Measurements from ENCODE around the gene TPST1.
A peak's percentile ranks its signal among the peaks of the same experiment; 100 is the strongest.

Gene TPST1

GRCh38 chr7:66187905-66188304, 17.2 kb upstream of the TPST1 start:
- no peak overlapping the region for H3K14ac ChIP-seq (ENCODE audit: low read length in 2 of 2)

GRCh38 chr7:66188645-66189044, 16.5 kb upstream of the TPST1 start:
- Histone ChIP-seq H3K79me1 (replicated peaks; ENCODE audit: low read length, poor library complexity, severe bottlenecking) (no peaks in the 10 kb centered on the region), H2AK5ac (ENCODE audit: low read length, severe bottlenecking) (no peak overlapping the region), H3K36me3 (ENCODE audit: control insufficient read depth in 1 of 2, insufficient read depth in 2 of 2, low read depth in 1 of 2, low read length in 2 of 2) (no peaks in the 10 kb centered on the region), H2AFZ (ENCODE audit: low read depth, low read length) (no peak overlapping the region), H2BK120ac (ENCODE audit: low read depth, low read length) (no peak overlapping the region), H3K4ac (ENCODE audit: low read depth in 1 of 2, low read length in 2 of 2) (no peak overlapping the region), H3K23ac (ENCODE audit: low read length in 2 of 2) (no peak overlapping the region), H2BK15ac (ENCODE audit: low read depth, poor library complexity, severe bottlenecking) (no peak overlapping the region), H3K9me3 (ENCODE audit: control insufficient read depth, low read length) (no peaks in the 10 kb centered on the region), H3K18ac (ENCODE audit: low read depth in 1 of 2, low read length in 2 of 2) (no peak overlapping the region), H4K8ac (ENCODE audit: low read length) (no peak overlapping the region), H2BK12ac (ENCODE audit: low read length in 2 of 2) (no peak overlapping the region), H3K27me3 (ENCODE audit: control insufficient read depth in 1 of 2, insufficient read depth in 1 of 2, low read length in 2 of 2) (no peaks in the 10 kb centered on the region), H3K27ac (ENCODE audit: low read length, poor library complexity, severe bottlenecking) (no peak overlapping the region), H2BK5ac (ENCODE audit: low read depth, low read length, poor library complexity, severe bottlenecking) (no peak overlapping the region), H3K4me3 (ENCODE audit: insufficient read depth in 1 of 2, low read depth in 1 of 2, low read length in 2 of 2) (no peak overlapping the region), H3K14ac (ENCODE audit: low read length in 2 of 2) (no peak overlapping the region), H3K4me2 (ENCODE audit: low read length, poor library complexity, severe bottlenecking) (no peak overlapping the region), H4K91ac (ENCODE audit: low read length) (no peak overlapping the region), H3K9ac (ENCODE audit: low read length) (no peak overlapping the region), H3K4me1 (ENCODE audit: control insufficient read depth, insufficient read depth, low read depth, low read length) (no peaks in the 10 kb centered on the region)
- WGBS, result 95% methylated on average over 2 of the region's 2 CpGs
- DNase-seq, result no peak

More at GRCh38 chr7:66187905-66188304, 17.2 kb upstream of the TPST1 start:
- H3K79me1 ChIP-seq (replicated peaks; ENCODE audit: low read length, poor library complexity, severe bottlenecking), result no peaks in the 10 kb centered on the region
- WGBS, result 60% methylated on average over 1 of the region's 1 CpG
- H4K91ac ChIP-seq (ENCODE audit: low read length), result no peak overlapping the region
- no peak overlapping the region for H2BK15ac ChIP-seq (ENCODE audit: low read depth, poor library complexity, severe bottlenecking)
- peak overlapping the region in 1 of 2 experiments; percentile 19 for H3K18ac ChIP-seq (ENCODE audit: low read depth in 1 of 2, low read length in 2 of 2)
- no peak overlapping the region for H2AK5ac ChIP-seq (ENCODE audit: low read length, severe bottlenecking)
- no peak overlapping the region for H3K4ac ChIP-seq (ENCODE audit: low read depth in 1 of 2, low read length in 2 of 2)
- peak; percentile 80 for DNase-seq
- H3K27ac ChIP-seq (ENCODE audit: low read length, poor library complexity, severe bottlenecking), result no peak overlapping the region
- H3K27me3 ChIP-seq (ENCODE audit: control insufficient read depth in 1 of 2, insufficient read depth in 1 of 2, low read length in 2 of 2), result no peaks in the 10 kb centered on the region
- no peak overlapping the region for H2BK120ac ChIP-seq (ENCODE audit: low read depth, low read length)
- H3K36me3 ChIP-seq (ENCODE audit: control insufficient read depth in 1 of 2, insufficient read depth in 2 of 2, low read depth in 1 of 2, low read length in 2 of 2), result no peaks in the 10 kb centered on the region
- H2BK12ac ChIP-seq (ENCODE audit: low read length in 2 of 2), result peak overlapping the region in 1 of 2 experiments; percentile 73
- H3K4me3 ChIP-seq (ENCODE audit: insufficient read depth in 1 of 2, low read depth in 1 of 2, low read length in 2 of 2), result no peak overlapping the region
- no peaks in the 10 kb centered on the region for H3K9me3 ChIP-seq (ENCODE audit: control insufficient read depth, low read length)
- no peak overlapping the region for H2AFZ ChIP-seq (ENCODE audit: low read depth, low read length)
- H3K4me1 ChIP-seq (ENCODE audit: control insufficient read depth, insufficient read depth, low read depth, low read length), result no peaks in the 10 kb centered on the region
- no peak overlapping the region for H4K8ac ChIP-seq (ENCODE audit: low read length)
- H3K4me2 ChIP-seq (ENCODE audit: low read length, poor library complexity, severe bottlenecking), result no peak overlapping the region
- no peak overlapping the region for H2BK5ac ChIP-seq (ENCODE audit: low read depth, low read length, poor library complexity, severe bottlenecking)
- peak overlapping the region; percentile 28 for H3K9ac ChIP-seq (ENCODE audit: low read length)
- no peak overlapping the region for H3K23ac ChIP-seq (ENCODE audit: low read length in 2 of 2)

GRCh38 chr7:66189695-66190503, 15.2 kb upstream of the TPST1 start:
- Histone ChIP-seq H3K23ac (ENCODE audit: low read length in 2 of 2) (no peak overlapping the region), H3K36me3 (ENCODE audit: control insufficient read depth in 1 of 2, insufficient read depth in 2 of 2, low read depth in 1 of 2, low read length in 2 of 2) (no peaks in the 10 kb centered on the region), H2BK120ac (ENCODE audit: low read depth, low read length) (no peak overlapping the region), H3K79me1 (replicated peaks; ENCODE audit: low read length, poor library complexity, severe bottlenecking) (no peaks in the 10 kb centered on the region), H3K27me3 (ENCODE audit: control insufficient read depth in 1 of 2, insufficient read depth in 1 of 2, low read length in 2 of 2) (no peaks in the 10 kb centered on the region), H2AFZ (ENCODE audit: low read depth, low read length) (no peak overlapping the region), H2BK15ac (ENCODE audit: low read depth, poor library complexity, severe bottlenecking) (no peak overlapping the region), H3K4me1 (ENCODE audit: control insufficient read depth, insufficient read depth, low read depth, low read length) (no peaks in the 10 kb centered on the region), H4K8ac (ENCODE audit: low read length) (peak overlapping the region; percentile 19), H4K91ac (ENCODE audit: low read length) (no peak overlapping the region), H3K18ac (ENCODE audit: low read depth in 1 of 2, low read length in 2 of 2) (no peak overlapping the region), H2AK5ac (ENCODE audit: low read length, severe bottlenecking) (no peak overlapping the region), H3K14ac (ENCODE audit: low read length in 2 of 2) (no peak overlapping the region), H2BK12ac (ENCODE audit: low read length in 2 of 2) (no peak overlapping the region), H3K9me3 (ENCODE audit: control insufficient read depth, low read length) (no peaks in the 10 kb centered on the region), H3K4me2 (ENCODE audit: low read length, poor library complexity, severe bottlenecking) (no peak overlapping the region), H3K9ac (ENCODE audit: low read length) (no peak overlapping the region), H3K27ac (ENCODE audit: low read length, poor library complexity, severe bottlenecking) (no peak overlapping the region), H3K4me3 (ENCODE audit: insufficient read depth in 1 of 2, low read depth in 1 of 2, low read length in 2 of 2) (no peak overlapping the region), H3K4ac (ENCODE audit: low read depth in 1 of 2, low read length in 2 of 2) (no peak overlapping the region), H2BK5ac (ENCODE audit: low read depth, low read length, poor library complexity, severe bottlenecking) (no peak overlapping the region)
- WGBS, result 97% methylated on average over 7 of the region's 7 CpGs
- no peak for DNase-seq

GRCh38 chr7:66190504-66190857, 14.7 kb upstream of the TPST1 start:
- Histone ChIP-seq H3K27me3 (ENCODE audit: control insufficient read depth in 1 of 2, insufficient read depth in 1 of 2, low read length in 2 of 2) (no peaks in the 10 kb centered on the region), H2AK5ac (ENCODE audit: low read length, severe bottlenecking) (no peak overlapping the region), H2BK15ac (ENCODE audit: low read depth, poor library complexity, severe bottlenecking) (no peak overlapping the region), H3K4me2 (ENCODE audit: low read length, poor library complexity, severe bottlenecking) (no peak overlapping the region), H4K91ac (ENCODE audit: low read length) (no peak overlapping the region), H2BK120ac (ENCODE audit: low read depth, low read length) (no peak overlapping the region), H2BK5ac (ENCODE audit: low read depth, low read length, poor library complexity, severe bottlenecking) (no peak overlapping the region), H2BK12ac (ENCODE audit: low read length in 2 of 2) (no peak overlapping the region), H3K18ac (ENCODE audit: low read depth in 1 of 2, low read length in 2 of 2) (no peak overlapping the region), H3K36me3 (ENCODE audit: control insufficient read depth in 1 of 2, insufficient read depth in 2 of 2, low read depth in 1 of 2, low read length in 2 of 2) (no peaks in the 10 kb centered on the region), H3K4me1 (ENCODE audit: control insufficient read depth, insufficient read depth, low read depth, low read length) (no peaks in the 10 kb centered on the region), H3K27ac (ENCODE audit: low read length, poor library complexity, severe bottlenecking) (no peak overlapping the region), H3K4ac (ENCODE audit: low read depth in 1 of 2, low read length in 2 of 2) (no peak overlapping the region), H3K14ac (ENCODE audit: low read length in 2 of 2) (no peak overlapping the region), H3K79me1 (replicated peaks; ENCODE audit: low read length, poor library complexity, severe bottlenecking) (no peaks in the 10 kb centered on the region), H4K8ac (ENCODE audit: low read length) (no peak overlapping the region), H3K9ac (ENCODE audit: low read length) (no peak overlapping the region), H3K9me3 (ENCODE audit: control insufficient read depth, low read length) (no peaks in the 10 kb centered on the region), H2AFZ (ENCODE audit: low read depth, low read length) (no peak overlapping the region), H3K23ac (ENCODE audit: low read length in 2 of 2) (no peak overlapping the region), H3K4me3 (ENCODE audit: insufficient read depth in 1 of 2, low read depth in 1 of 2, low read length in 2 of 2) (no peak overlapping the region)
- WGBS, result 83% methylated on average over 5 of the region's 5 CpGs
- DNase-seq, result no peak
